Thyroid gland (tissue), 4 donors: Measurements from ENCODE around the gene SLC25A27.
A peak's percentile ranks its signal among the peaks of the same experiment; 100 is the strongest.

ENCODE experiments used
- CTCF ChIP-seq, 6 experiments: fragments of 200-600 bp in 3 of 6; fragments of 450-650 bp in 3 of 6; sonication (generic) in 3 of 6; IDR thresholded peaks; one replicate each; pipeline ENCODE4 v1.5.1; 2016 to 2019; ENCODE audit warnings: antibody characterized with exemption in 6 of 6, mild to moderate bottlenecking in 2 of 6, inconsistent platforms in 1 of 6, moderate library complexity in 1 of 6
- POLR2A ChIP-seq, 2 donors: fragments of 450-650 bp; IDR thresholded peaks; one replicate each; pipeline ENCODE4 v1.6.1; 2017; ENCODE audit warnings: antibody characterized with exemption in 2 of 2, mild to moderate bottlenecking in 2 of 2, moderate library complexity in 1 of 2

DNA sequence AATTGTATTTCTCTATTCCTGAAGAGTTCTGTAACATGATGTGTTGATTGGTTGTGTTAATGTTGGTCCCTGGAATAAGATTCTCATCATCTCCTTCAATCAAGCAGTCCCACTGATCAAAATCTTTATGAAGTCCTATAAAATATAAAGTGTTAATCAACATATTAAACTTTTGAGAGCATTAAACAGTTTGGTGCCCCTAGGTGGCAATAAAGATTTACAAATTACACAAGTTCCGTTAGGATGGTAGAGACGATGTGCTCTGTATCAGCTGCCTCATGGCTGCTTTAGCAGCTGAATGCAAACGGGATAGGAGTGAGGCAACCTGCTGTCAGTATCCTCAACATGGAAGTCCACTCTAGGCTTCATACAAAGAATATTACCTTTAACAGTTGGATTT lies 51.8 kb downstream of the SLC25A27 start:
- TF ChIP-seq CTCF (IDR thresholded peaks at IDR 0.05) (peak in 3 of 6 experiments; percentile 34 to 49 (median 42)), POLR2A (IDR thresholded peaks at IDR 0.05) (no peak)
